HUES6 (cell line): Measurements from ENCODE around the gene PHACTR1.

Experiments used
- H3K27ac ChIP-seq: 2 replicates; pipeline ENCODE4 v1.7.0; 2013; ENCODE audit warnings: low read depth, mild to moderate bottlenecking, low read length, inconsistent platforms
- H3K27me3 ChIP-seq: 2 replicates; pipeline ENCODE4 v1.6.1; 2013; ENCODE audit warnings: low read length; ENCODE audit not compliant: control insufficient read depth, insufficient read depth
- H3K36me3 ChIP-seq: 2 replicates; pipeline ENCODE4 v1.6.1; 2013; ENCODE audit warnings: low read length; ENCODE audit not compliant: control insufficient read depth, insufficient read depth
- H3K4me1 ChIP-seq: 2 replicates; pipeline ENCODE4 v1.6.1; 2013; ENCODE audit warnings: low read length; ENCODE audit not compliant: control insufficient read depth, insufficient read depth
- H3K4me3 ChIP-seq: 2 replicates; pipeline ENCODE4 v1.5.1; 2013; ENCODE audit warnings: low read depth, low read length
- H3K9ac ChIP-seq: one replicate; pipeline ENCODE4 v1.6.1; 2013; ENCODE audit warnings: mild to moderate bottlenecking, low read length
- H3K9me3 ChIP-seq: 2 replicates; pipeline ENCODE4 v1.6.1; 2013; ENCODE audit warnings: low read depth, low read length; ENCODE audit not compliant: control insufficient read depth, insufficient read depth

PHACTR1 gene

GRCh38 chr6:13299403-13299821 is 582.8 kb downstream of the PHACTR1 start:
- Histone ChIP-seq H3K27ac (no peak overlapping the region), H3K9me3 (no peaks in the 10 kb centered on the region), H3K4me1 (no peaks in the 10 kb centered on the region), H3K4me3 (no peak overlapping the region), H3K27me3 (no peaks in the 10 kb centered on the region), H3K9ac (no peak overlapping the region), H3K36me3 (peaks cover 82% of the 10 kb centered on the region)

- no peak overlapping the region for H3K9ac ChIP-seq
- H3K36me3 ChIP-seq = peaks cover 82% of the 10 kb centered on the region
These were observed 583.4 kb downstream of the PHACTR1 start for GRCh38 chr6:13299918-13300317.

GRCh38 chr6:13300643-13301590 is 584.4 kb downstream of the PHACTR1 start:
- Histone ChIP-seq H3K4me1 (no peaks in the 10 kb centered on the region), H3K4me3 (no peak overlapping the region), H3K36me3 (peaks cover 82% of the 10 kb centered on the region), H3K9ac (no peak overlapping the region), H3K9me3 (no peaks in the 10 kb centered on the region), H3K27me3 (no peaks in the 10 kb centered on the region), H3K27ac (no peak overlapping the region)

More at GRCh38 chr6:13299918-13300317, 583.4 kb downstream of the PHACTR1 start:
- Histone ChIP-seq H3K27me3 (no peaks in the 10 kb centered on the region), H3K27ac (no peak overlapping the region), H3K9me3 (no peaks in the 10 kb centered on the region), H3K4me3 (no peak overlapping the region), H3K4me1 (no peaks in the 10 kb centered on the region)

GRCh38 chr6:13302291-13302690 is 585.7 kb downstream of the PHACTR1 start:
- Histone ChIP-seq H3K36me3 (peaks cover 88% of the 10 kb centered on the region), H3K27me3 (no peaks in the 10 kb centered on the region), H3K4me3 (no peak overlapping the region), H3K27ac (no peak overlapping the region), H3K4me1 (no peaks in the 10 kb centered on the region), H3K9ac (no peak overlapping the region), H3K9me3 (no peaks in the 10 kb centered on the region)

- H3K9me3 ChIP-seq = no peaks in the 10 kb centered on the region
- H3K4me1 ChIP-seq = no peaks in the 10 kb centered on the region
- peaks cover 87% of the 10 kb centered on the region for H3K36me3 ChIP-seq
- no peak overlapping the region for H3K4me3 ChIP-seq
- no peaks in the 10 kb centered on the region for H3K27me3 ChIP-seq
- no peak overlapping the region for H3K27ac ChIP-seq
- no peak overlapping the region for H3K9ac ChIP-seq
These were observed 586.4 kb downstream of the PHACTR1 start for GRCh38 chr6:13302751-13303667.

- Histone ChIP-seq H3K9ac (no peak overlapping the region), H3K27me3 (no peaks in the 10 kb centered on the region), H3K4me3 (no peak overlapping the region), H3K9me3 (no peaks in the 10 kb centered on the region), H3K4me1 (no peaks in the 10 kb centered on the region), H3K36me3 (peaks cover 88% of the 10 kb centered on the region), H3K27ac (no peak overlapping the region)
These were observed 587.1 kb downstream of the PHACTR1 start for GRCh38 chr6:13303668-13304017.

GRCh38 chr6:13304101-13304500 is 587.5 kb downstream of the PHACTR1 start:
- Histone ChIP-seq H3K9me3 (no peaks in the 10 kb centered on the region), H3K27ac (no peak overlapping the region), H3K4me3 (no peak overlapping the region), H3K36me3 (peaks cover 93% of the 10 kb centered on the region), H3K4me1 (no peaks in the 10 kb centered on the region), H3K27me3 (no peaks in the 10 kb centered on the region), H3K9ac (no peak overlapping the region)

- Histone ChIP-seq H3K4me3 (no peak overlapping the region), H3K36me3 (peaks cover 90% of the 10 kb centered on the region), H3K27ac (no peak overlapping the region), H3K27me3 (no peaks in the 10 kb centered on the region), H3K4me1 (no peaks in the 10 kb centered on the region), H3K9me3 (no peaks in the 10 kb centered on the region), H3K9ac (no peak overlapping the region)
These were observed 588.2 kb downstream of the PHACTR1 start for GRCh38 chr6:13304580-13305260.

- Histone ChIP-seq H3K4me3 (no peak overlapping the region), H3K9me3 (no peaks in the 10 kb centered on the region), H3K36me3 (peaks cover 89% of the 10 kb centered on the region), H3K9ac (no peak overlapping the region), H3K27ac (no peak overlapping the region), H3K27me3 (no peaks in the 10 kb centered on the region), H3K4me1 (no peaks in the 10 kb centered on the region)
These were observed 588.7 kb downstream of the PHACTR1 start for GRCh38 chr6:13305288-13305687.

GRCh38 chr6:13305791-13306190 is 589.2 kb downstream of the PHACTR1 start:
- Histone ChIP-seq H3K27me3 (no peaks in the 10 kb centered on the region), H3K4me1 (no peaks in the 10 kb centered on the region), H3K4me3 (no peak overlapping the region), H3K27ac (no peak overlapping the region), H3K36me3 (peaks cover 87% of the 10 kb centered on the region), H3K9me3 (no peaks in the 10 kb centered on the region), H3K9ac (no peak overlapping the region)
